22Rv1 (cell line): ENCODE data around the gene AP2M1.

ENCODE experiments used
- CTCF ChIP-seq: fragments of 450-650 bp; IDR thresholded peaks from 2 replicates; pipeline ENCODE4 v1.5.1; 2017; ENCODE audit warnings: mild to moderate bottlenecking
- ZFX ChIP-seq: fragments of 450-650 bp; IDR thresholded peaks from 2 replicates; pipeline ENCODE4 v1.6.1; 2017; ENCODE audit warnings: antibody characterized with exemption, borderline replicate concordance

GRCh38 chr3:184169896-184170875 lies 4.5 kb upstream of the AP2M1 start:
- no peak for TF ChIP-seq CTCF
- TF ChIP-seq ZFX = no peak
